HepG2 (cell line): Measurements from ENCODE around the gene MRPL9. TPM values are rescaled to one million over a fixed set of nuclear protein-coding genes. Genes with fewer than 3 reads are reported as not detected.

Experiments
- ARNT2 ChIP-seq: sonication (generic); formaldehyde crosslinking; IDR thresholded peaks from 2 replicates; pipeline ENCODE4 v1.8.0; 2022; ENCODE audit warnings: mild to moderate bottlenecking, low read depth, missing genetic modification reagents, moderate library complexity
- GATA4 ChIP-seq: sonication (generic); IDR thresholded peaks from 2 replicates; pipeline ENCODE4 v1.6.1; 2016; ENCODE audit warnings: antibody characterized with exemption, low read depth, borderline replicate concordance
- HOXA5 ChIP-seq: sonication (generic); formaldehyde crosslinking; IDR thresholded peaks from 2 replicates; pipeline ENCODE4 v1.4.0; 2020; ENCODE audit warnings: missing genetic modification reagents
- NR0B2 ChIP-seq: sonication (generic); formaldehyde crosslinking; IDR thresholded peaks from 2 replicates; pipeline ENCODE4 v1.4.0; 2020; ENCODE audit warnings: mild to moderate bottlenecking, missing genetic modification reagents
- ZNF260 ChIP-seq: sonication (generic); formaldehyde crosslinking; IDR thresholded peaks from 2 replicates; pipeline ENCODE4 v1.4.0; 2020; ENCODE audit warnings: missing genetic modification reagents, low read depth, mild to moderate bottlenecking, borderline replicate concordance
- ZNF276 ChIP-seq: sonication (generic); formaldehyde crosslinking; IDR thresholded peaks from 2 replicates; pipeline ENCODE4 v1.4.0; 2020; ENCODE audit warnings: mild to moderate bottlenecking, low read depth, missing genetic modification reagents
- ZNF407 ChIP-seq: sonication (generic); formaldehyde crosslinking; IDR thresholded peaks from one replicate; pipeline ENCODE4 v1.5.1; 2020; ENCODE audit warnings: mild to moderate bottlenecking, missing genetic modification reagents; ENCODE audit errors: not compliant biosample characterization
- ZNF549 ChIP-seq: sonication (generic); formaldehyde crosslinking; IDR thresholded peaks from 2 replicates; pipeline ENCODE4 v1.5.0; 2020; ENCODE audit warnings: missing genetic modification reagents
- ZNF687 ChIP-seq: sonication (generic); formaldehyde crosslinking; IDR thresholded peaks from 2 replicates; pipeline ENCODE4 v1.5.1; 2020; ENCODE audit warnings: mild to moderate bottlenecking, missing genetic modification reagents, moderate library complexity
- ZNF781 ChIP-seq: sonication (generic); formaldehyde crosslinking; IDR thresholded peaks from 2 replicates; pipeline ENCODE4 v1.5.1; 2020; ENCODE audit warnings: borderline replicate concordance, mild to moderate bottlenecking, missing genetic modification reagents; ENCODE audit errors: not compliant biosample characterization
- ZNF83 ChIP-seq: sonication (generic); formaldehyde crosslinking; IDR thresholded peaks from 2 replicates; pipeline ENCODE4 v1.4.0; 2020; ENCODE audit warnings: missing genetic modification reagents, mild to moderate bottlenecking, borderline replicate concordance
- polyA plus RNA-seq, 8 experiments: library from polyadenylated mRNA; depleted of rRNA in 3 of 8; stranded (reverse) in 7 of 8; unstranded in 1 of 8; fragments of >200 nt; fragmentation: Illumina TruSeq in 4 of 8; extraction: Trizol in 4 of 8; gene quantifications; 2 replicates each; pipeline versions ENCODE4 v1.2.1 to v1.2.3, GENCODE V29; 2011 to 2016; ENCODE audit warnings: low read depth in 4 of 8, missing spikeins in 1 of 8, mixed read lengths in 1 of 8; ENCODE audit not compliant: insufficient read depth in 1 of 8
- total RNA-seq, 5 experiments: library from RNA; depleted of rRNA; stranded (reverse); fragments of >200 nt; fragmentation: Illumina TruSeq; extraction: Trizol; gene quantifications; 2 replicates each; pipeline ENCODE4 v1.2.3, GENCODE V29; 2016; ENCODE audit warnings: low read depth in 1 of 5

Gene MRPL9
- total and polyA plus RNA-seq, 2 of the 13 experiments (the other 11 are each of a cell fraction or from before 2014, with no cell fraction given), result 72.1 to 107 TPM

GRCh38 chr1:151762941-151763921, at the start of gene MRPL9 (continued):
- TF ChIP-seq ZNF83 (peak; percentile 62; the same call in 1 of the 2 replicates), ZNF276 (CRISPR knock-in tag) (no peak), ZNF407 (peak; percentile 61), ZNF260 (no peak), ZNF549 (CRISPR knock-in tag) (no peak), HOXA5 (CRISPR knock-in tag) (peak; percentile 30; the same call in 1 of the 2 replicates), ZNF687 (CRISPR knock-in tag) (peak; percentile 83), ARNT2 (CRISPR knock-in tag) (no peak), ZNF781 (CRISPR knock-in tag) (peak; percentile 91), GATA4 (no peak), NR0B2 (CRISPR knock-in tag) (0 out of 2 replicates have a peak, but pooled peaks have one; percentile 24)
